Esophagus muscularis mucosa (tissue), 3 donors: Measurements from ENCODE around the gene TBATA.

Experiments
- CTCF ChIP-seq, 3 experiments: fragments of 200-600 bp in 2 of 3; fragments of 450-650 bp in 1 of 3; sonication (generic) in 2 of 3; IDR thresholded peaks; one replicate each; pipeline ENCODE4 v1.5.1; 2017 to 2019; ENCODE audit warnings: antibody characterized with exemption in 3 of 3, mild to moderate bottlenecking in 2 of 3, moderate library complexity in 1 of 3
- POLR2A ChIP-seq: fragments of 450-650 bp; IDR thresholded peaks from one replicate; pipeline ENCODE4 v1.6.1; 2017; ENCODE audit warnings: antibody characterized with exemption, moderate library complexity, mild to moderate bottlenecking, low read depth
- POLR2AphosphoS5 ChIP-seq, 2 donors: sonication (generic); formaldehyde crosslinking; IDR thresholded peaks; one replicate each; pipeline ENCODE4 v1.6.1; 2017; ENCODE audit warnings: antibody characterized with exemption in 2 of 2

GRCh38 chr10:70735161-70735560 is 50.0 kb downstream of the TBATA start:
- TF ChIP-seq CTCF (IDR thresholded peaks at IDR 0.05): no peak
- TF ChIP-seq POLR2A: no peak
- no peak for TF ChIP-seq POLR2AphosphoS5 (IDR thresholded peaks at IDR 0.05)
